Panc1 (cell line): ENCODE results near the gene RGS3. TPM values are rescaled to one million over a fixed set of nuclear protein-coding genes. Genes with fewer than 3 reads are reported as not detected.
A peak's percentile ranks its signal among the peaks of the same experiment; 100 is the strongest.

Source experiments
- ATAC-seq: fragments of 200-7000 bp; cut with Tn5 transposase; 2 replicates; pipeline ENCODE4 v1.9.1; 2020; ENCODE audit warnings: mild to moderate bottlenecking, moderate library complexity
- BruUV-seq: library from RNA; stranded (reverse); fragments of 400-500 nt; replicated peaks from 2 replicates; lab custom pipeline; 2021; lab: Mats Ljungman, UMichigan
- CTCF ChIA-PET: fragments of 300-600 bp; sonication (Branson Sonifier 250); formaldehyde crosslinking; loops from one replicate; lab custom pipeline; 2022; ENCODE audit warnings: antibody characterized with exemption; lab: Charles Lee
- POLR2A ChIA-PET: fragments of 300-600 bp; sonication (Branson Sonifier 250); formaldehyde crosslinking; loops from one replicate; lab custom pipeline; 2022; ENCODE audit warnings: antibody characterized with exemption; lab: Charles Lee
- DNase-seq: peaks from one replicate; pipeline ENCODE4 v3.0.0-alpha.2; 2010; ENCODE audit warnings: low read depth, low spot score
- H3K27ac ChIP-seq: 2 replicates; pipeline ENCODE4 v1.5.1; 2011; ENCODE audit warnings: mild to moderate bottlenecking, low read length, inconsistent platforms
- H3K27me3 ChIP-seq: fragments of 200-500 bp; sonication (Bioruptor generic); 2 replicates; pipeline ENCODE4 v1.6.0; 2014; ENCODE audit warnings: low read length, inconsistent platforms; ENCODE audit not compliant: control insufficient read depth, insufficient read depth
- H3K36me3 ChIP-seq: fragments of 200-500 bp; sonication (Bioruptor generic); 2 replicates; pipeline ENCODE4 v1.5.1; 2014; ENCODE audit warnings: inconsistent platforms, mild to moderate bottlenecking, low read length, moderate library complexity; ENCODE audit not compliant: control insufficient read depth, insufficient read depth
- H3K4me1 ChIP-seq: 2 replicates; pipeline ENCODE4 v1.5.1; 2011; ENCODE audit warnings: inconsistent platforms, mild to moderate bottlenecking, low read length, moderate library complexity; ENCODE audit not compliant: control insufficient read depth, insufficient read depth
- H3K4me3 ChIP-seq, 2 experiments: 2 replicates each; pipeline ENCODE4 v1.5.1; 2011 to 2012; ENCODE audit warnings: low read depth in 2 of 2, low read length in 2 of 2, mild to moderate bottlenecking in 2 of 2, inconsistent platforms in 1 of 2, moderate library complexity in 1 of 2
- H3K9me3 ChIP-seq: fragments of 200-500 bp; sonication (Bioruptor generic); 2 replicates; pipeline ENCODE4 v1.5.1; 2014; ENCODE audit warnings: low read depth, mild to moderate bottlenecking, inconsistent platforms, low read length, moderate library complexity; ENCODE audit not compliant: control insufficient read depth, insufficient read depth
- CTCF ChIP-seq: fragments of 450-650 bp; IDR thresholded peaks from 2 replicates; pipeline ENCODE4 v1.5.1; 2017; ENCODE audit warnings: mild to moderate bottlenecking
- POLR2AphosphoS5 ChIP-seq: IDR thresholded peaks from 2 replicates; pipeline ENCODE4 v1.6.1; 2012; ENCODE audit warnings: mild to moderate bottlenecking, low read depth, low read length, moderate library complexity
- REST ChIP-seq, 2 experiments: IDR thresholded peaks; 2 replicates each; pipeline ENCODE4 v1.6.1; 2011 to 2012; ENCODE audit warnings: low read depth in 2 of 2, control low read depth in 1 of 2, low read length in 1 of 2, mild to moderate bottlenecking in 1 of 2, moderate library complexity in 1 of 2; ENCODE audit not compliant: insufficient read depth in 1 of 2
- SIN3A ChIP-seq: IDR thresholded peaks from 2 replicates; pipeline ENCODE4 v1.6.1; 2012; ENCODE audit warnings: low read depth, mild to moderate bottlenecking, low read length, moderate library complexity, borderline replicate concordance; ENCODE audit not compliant: insufficient read depth
- TCF7L2 ChIP-seq: IDR thresholded peaks from 2 replicates; pipeline ENCODE4 v1.6.1; 2011; ENCODE audit warnings: mild to moderate bottlenecking, low read depth, low read length, inconsistent platforms
- in situ Hi-C: cut with HindIII; loops from 2 replicates; pipeline ENCODE4 v1.10.0; 2016; ENCODE audit warnings: low sequenced_read_pairs, low pct_unique_long_range_greater_than_20kb
- intact Hi-C: fragments of 100-400 bp; cut with micrococcal nuclease; formaldehyde crosslinking; loops from one replicate; pipeline ENCODE4 v1.10.0; 2022; ENCODE audit not compliant: unreplicated experiment
- total RNA-seq: library from RNA; stranded (reverse); gene quantifications from one replicate; pipeline ENCODE4 v1.2.1, GENCODE V29; 2021; ENCODE audit not compliant: unreplicated experiment

Gene RGS3
- total RNA-seq, 1 experiment from 2014 or later = 15.1 TPM

- no peak for ATAC-seq
- intact Hi-C loops = no loop called here
Measured at GRCh38 chr9:113601656-113602055, 138.1 kb downstream of the RGS3 start.

GRCh38 chr9:113602126-113603047, 138.9 kb downstream of the RGS3 start:
- intact Hi-C loops (no loop called here), in situ Hi-C loops (no loop called here)
- H3K36me3 ChIP-seq = no peaks in the 10 kb centered on the region
- DNase-seq (no peak), ATAC-seq (peak; percentile 72)
- no peaks in the 10 kb centered on the region for H3K9me3 ChIP-seq
- CTCF ChIA-PET = no interaction called here
- POLR2A ChIA-PET = interaction anchor here (0.6 kb wide), 1 partner anchor 20 kb away, joined by 3 read pairs; no protein-coding TSS in a partner anchor
- no peaks in the 10 kb centered on the region for H3K27me3 ChIP-seq
- H3K27ac ChIP-seq = no peak overlapping the region
- no TSS peak for BruUV-seq
- H3K4me1 ChIP-seq = no peaks in the 10 kb centered on the region
- no peak overlapping the region for H3K4me3 ChIP-seq
- no peak for TF ChIP-seq REST (IDR thresholded peaks at IDR 0.05; ENCODE audit: insufficient read depth in 1 of 2, low read depth in 2 of 2, low read length in 1 of 2)
- no peak for TF ChIP-seq TCF7L2
- TF ChIP-seq CTCF = no peak
- no peak for TF ChIP-seq POLR2AphosphoS5

More at GRCh38 chr9:113601656-113602055, 138.1 kb downstream of the RGS3 start:
- CTCF ChIA-PET = no interaction called here
- no peak overlapping the region for H3K4me3 ChIP-seq
- POLR2A ChIA-PET = no interaction called here
- no peaks in the 10 kb centered on the region for H3K4me1 ChIP-seq
- no peaks in the 10 kb centered on the region for H3K9me3 ChIP-seq
- no peak overlapping the region for H3K27ac ChIP-seq
- DNase-seq = no peak
- no peaks in the 10 kb centered on the region for H3K36me3 ChIP-seq
- no peaks in the 10 kb centered on the region for H3K27me3 ChIP-seq
- in situ Hi-C loops = no loop called here
- BruUV-seq = no TSS peak
- no peak for TF ChIP-seq POLR2AphosphoS5
- no peak for TF ChIP-seq REST (IDR thresholded peaks at IDR 0.05; ENCODE audit: insufficient read depth in 1 of 2, low read depth in 2 of 2, low read length in 1 of 2)
- no peak for TF ChIP-seq SIN3A
- no peak for TF ChIP-seq TCF7L2
- TF ChIP-seq CTCF = no peak
